HepG2 (cell line): Measurements from ENCODE around the gene TMED6. TPM values are rescaled to one million over a fixed set of nuclear protein-coding genes. Genes with fewer than 3 reads are reported as not detected.

Source experiments
- BRCA1 ChIP-seq: sonication (generic); formaldehyde crosslinking; IDR thresholded peaks from 2 replicates; pipeline ENCODE4 v1.4.0; 2020; ENCODE audit warnings: missing genetic modification reagents
- BRF2 ChIP-seq: sonication (generic); formaldehyde crosslinking; IDR thresholded peaks from 2 replicates; pipeline ENCODE4 v1.8.1; 2022; ENCODE audit warnings: mild to moderate bottlenecking, missing genetic modification reagents
- CEBPB ChIP-seq: IDR thresholded peaks from 2 replicates; pipeline ENCODE4 v1.6.1; 2011; ENCODE audit warnings: low read depth, low read length, improper control_type of control experiment, borderline replicate concordance
- ESRRA ChIP-seq: sonication (generic); formaldehyde crosslinking; IDR thresholded peaks from 2 replicates; pipeline ENCODE4 v1.5.1; 2020; ENCODE audit warnings: mild to moderate bottlenecking, low read depth, missing genetic modification reagents
- ETS1 ChIP-seq: sonication (generic); formaldehyde crosslinking; IDR thresholded peaks from 2 replicates; pipeline ENCODE4 v1.4.0; 2020; ENCODE audit warnings: missing genetic modification reagents
- MAFF ChIP-seq: IDR thresholded peaks from 2 replicates; pipeline ENCODE4 v1.6.1; 2011; ENCODE audit warnings: low read depth, low read length, improper control_type of control experiment
- MAZ ChIP-seq, 2 experiments: sonication (generic) in 1 of 2; formaldehyde crosslinking in 1 of 2; IDR thresholded peaks; 2 replicates each; pipeline versions ENCODE4 v1.5.0 to v1.6.1; 2012 to 2020; ENCODE audit warnings: low read depth in 2 of 2, mild to moderate bottlenecking in 2 of 2, borderline replicate concordance in 1 of 2, improper control_type of control experiment in 1 of 2, low read length in 1 of 2, missing genetic modification reagents in 1 of 2, moderate library complexity in 1 of 2
- PBX2 ChIP-seq: IDR thresholded peaks from 2 replicates; pipeline ENCODE4 v1.6.1; 2016; ENCODE audit warnings: control low read depth
- RFX5 ChIP-seq: IDR thresholded peaks from 2 replicates; pipeline ENCODE4 v1.6.1; 2011; ENCODE audit warnings: low read depth, low read length, improper control_type of control experiment
- SOX13 ChIP-seq, 3 experiments: fragments of 450-650 bp in 1 of 3; sonication (generic) in 1 of 3; formaldehyde crosslinking in 1 of 3; IDR thresholded peaks in 2 of 3; conservative IDR thresholded peaks in 1 of 3; 2 replicates each; pipeline versions ENCODE4 v1.5.0 to v1.6.1; 2016 to 2020; ENCODE audit warnings: antibody characterized with exemption in 1 of 3, mild to moderate bottlenecking in 1 of 3, missing compliant biosample characterization in 1 of 3, missing genetic modification reagents in 1 of 3, moderate library complexity in 1 of 3
- SUZ12 ChIP-seq: fragments of 150-350 bp; IDR thresholded peaks from 2 replicates; pipeline ENCODE4 v1.6.1; 2014; ENCODE audit warnings: low read depth, low read length
- TBL1XR1 ChIP-seq: fragments of 150-350 bp; IDR thresholded peaks from 2 replicates; pipeline ENCODE4 v1.6.1; 2014; ENCODE audit warnings: borderline replicate concordance, low read length; ENCODE audit not compliant: partially characterized antibody
- ZBTB2 ChIP-seq: sonication (generic); formaldehyde crosslinking; IDR thresholded peaks from 2 replicates; pipeline ENCODE4 v1.8.0; 2022; ENCODE audit warnings: low read depth, missing genetic modification reagents
- ZNF280B ChIP-seq: sonication (generic); formaldehyde crosslinking; IDR thresholded peaks from 2 replicates; pipeline ENCODE4 v1.5.0; 2020; ENCODE audit warnings: missing genetic modification reagents, mild to moderate bottlenecking, borderline replicate concordance
- ZNF337 ChIP-seq: sonication (generic); formaldehyde crosslinking; IDR thresholded peaks from 2 replicates; pipeline ENCODE4 v1.5.1; 2020; ENCODE audit warnings: missing genetic modification reagents, low read depth, mild to moderate bottlenecking, borderline replicate concordance
- ZNF350 ChIP-seq: sonication (generic); formaldehyde crosslinking; IDR thresholded peaks from 2 replicates; pipeline ENCODE4 v1.4.0; 2020; ENCODE audit warnings: mild to moderate bottlenecking, low read depth, missing genetic modification reagents, borderline replicate concordance
- ZNF564 ChIP-seq: sonication (generic); formaldehyde crosslinking; IDR thresholded peaks from 2 replicates; pipeline ENCODE4 v1.8.1; 2023; ENCODE audit warnings: mild to moderate bottlenecking, missing genetic modification reagents
- ZNF704 ChIP-seq: sonication (generic); formaldehyde crosslinking; IDR thresholded peaks from 2 replicates; pipeline ENCODE4 v1.8.1; 2023; ENCODE audit warnings: mild to moderate bottlenecking, inconsistent platforms, moderate library complexity, missing genetic modification reagents, borderline replicate concordance
- ZNF720 ChIP-seq: sonication (generic); formaldehyde crosslinking; IDR thresholded peaks from 2 replicates; pipeline ENCODE4 v1.4.0; 2020; ENCODE audit warnings: missing genetic modification reagents
- polyA plus RNA-seq, 8 experiments: library from polyadenylated mRNA; depleted of rRNA in 3 of 8; stranded (reverse) in 7 of 8; unstranded in 1 of 8; fragments of >200 nt; fragmentation: Illumina TruSeq in 4 of 8; extraction: Trizol in 4 of 8; gene quantifications; 2 replicates each; pipeline versions ENCODE4 v1.2.1 to v1.2.3, GENCODE V29; 2011 to 2016; ENCODE audit warnings: low read depth in 4 of 8, missing spikeins in 1 of 8, mixed read lengths in 1 of 8; ENCODE audit not compliant: insufficient read depth in 1 of 8
- total RNA-seq, 5 experiments: library from RNA; depleted of rRNA; stranded (reverse); fragments of >200 nt; fragmentation: Illumina TruSeq; extraction: Trizol; gene quantifications; 2 replicates each; pipeline ENCODE4 v1.2.3, GENCODE V29; 2016; ENCODE audit warnings: low read depth in 1 of 5

Gene TMED6
- total and polyA plus RNA-seq, 2 of the 13 experiments (the other 11 are each of a cell fraction or from before 2014, with no cell fraction given), result 9.8 to 14.4 TPM

GRCh38 chr16:69397821-69398521, 46.4 kb upstream of the TMED6 start (continued):
- TF ChIP-seq ZNF280B, result no peak
- no peak for TF ChIP-seq CEBPB
- no peak; the same call in 1 of the 2 replicates for TF ChIP-seq ESRRA (CRISPR knock-in tag)
- no peak for TF ChIP-seq TBL1XR1
- no peak for TF ChIP-seq SUZ12
- no peak for TF ChIP-seq ZBTB2 (CRISPR knock-in tag)
- no peak; the same call in 1 of the 2 replicates for TF ChIP-seq PBX2
- no peak for TF ChIP-seq ZNF720 (CRISPR knock-in tag)
- TF ChIP-seq ETS1 (CRISPR knock-in tag), result no peak
- TF ChIP-seq ZNF704, result peak; percentile 45; the same call in 1 of the 2 replicates
- TF ChIP-seq MAZ (IDR thresholded peaks at IDR 0.05; ENCODE audit: borderline replicate concordance, low read depth, low read length), result no peak
- no peak for TF ChIP-seq MAZ (CRISPR knock-in tag; IDR thresholded peaks at IDR 0.05; ENCODE audit: low read depth)
- TF ChIP-seq BRF2 (CRISPR knock-in tag), result no peak
- TF ChIP-seq ZNF564 (CRISPR knock-in tag), result no peak
- TF ChIP-seq BRCA1, result no peak
- TF ChIP-seq MAFF, result no peak
- TF ChIP-seq ZNF350, result no peak; the same call in 1 of the 2 replicates
- TF ChIP-seq SOX13 (IDR thresholded peaks at IDR 0.05), result 0 out of 2 replicates have a peak, but pooled peaks have one; percentile 33
- TF ChIP-seq SOX13 (CRISPR knock-in tag; conservative IDR thresholded peaks at IDR 0.05 in 1 of 2, IDR thresholded peaks at IDR 0.05 in 1 of 2), result peak in 1 of 2 experiments; percentile 57; a peak in 2 of 4 replicates
- no peak for TF ChIP-seq RFX5
- TF ChIP-seq ZNF337 (CRISPR knock-in tag), result no peak
